Gastroesophageal sphincter (tissue), 4 donors: ENCODE measurements around the gene SRD5A2. TPM values are rescaled to one million over a fixed set of nuclear protein-coding genes. Genes with fewer than 3 reads are reported as not detected.

Experiments used
- ATAC-seq: fragments of 150-250 bp; one replicate; pipeline ENCODE4 v1.9.1; 2016; ENCODE audit warnings: mild to moderate bottlenecking, moderate library complexity
- H3K27ac ChIP-seq, 4 donors: fragments of 200-600 bp; sonication (generic) in 3 of 4; 1 replicate in 3 of 4; 2 replicates in 1 of 4; pipeline ENCODE4 v1.5.1; 2016 to 2019
- H3K27me3 ChIP-seq: fragments of 200-600 bp; sonication (generic); one replicate; pipeline ENCODE4 v1.5.1; 2019
- H3K36me3 ChIP-seq, 2 donors: fragments of 200-600 bp; sonication (generic); one replicate each; pipeline ENCODE4 v1.5.1; 2019; ENCODE audit warnings: control low read depth in 1 of 2
- H3K4me1 ChIP-seq, 3 donors: fragments of 200-600 bp; sonication (generic); 1 replicate in 2 of 3; 2 replicates in 1 of 3; pipeline ENCODE4 v1.5.1; 2016 to 2019; ENCODE audit warnings: control low read depth in 2 of 3
- H3K4me3 ChIP-seq, 2 donors: fragments of 200-600 bp; sonication (generic); one replicate each; pipeline ENCODE4 v1.5.1; 2019; ENCODE audit warnings: mild to moderate bottlenecking in 1 of 2, moderate library complexity in 1 of 2
- H3K9me3 ChIP-seq, 3 donors: fragments of 200-600 bp; sonication (generic); one replicate each; pipeline ENCODE4 v1.5.1; 2017 to 2019; ENCODE audit warnings: control low read depth in 2 of 3
- EP300 ChIP-seq: sonication (generic); formaldehyde crosslinking; IDR thresholded peaks from one replicate; pipeline ENCODE4 v1.6.1; 2017; ENCODE audit warnings: antibody characterized with exemption, mild to moderate bottlenecking
- POLR2A ChIP-seq, 2 donors: fragments of 450-650 bp; IDR thresholded peaks; one replicate each; pipeline ENCODE4 v1.6.1; 2017; ENCODE audit warnings: antibody characterized with exemption in 2 of 2, mild to moderate bottlenecking in 2 of 2, moderate library complexity in 1 of 2
- POLR2AphosphoS5 ChIP-seq: sonication (generic); formaldehyde crosslinking; IDR thresholded peaks from one replicate; pipeline ENCODE4 v1.6.1; 2017; ENCODE audit warnings: antibody characterized with exemption
- WGBS, 2 donors: methylation state at CpG; one replicate each; pipeline ENCODE4 v1.1.5; 2018; ENCODE audit warnings: low coverage in 1 of 2; 5-methylcytosine and 5-hydroxymethylcytosine counted together
- total RNA-seq, 4 donors: library from RNA; depleted of rRNA; stranded (reverse); fragments of >200 nt; gene quantifications; one replicate each; pipeline ENCODE4 v1.1.0, GENCODE V29; 2016
- TF ChIP-seq, protein P1 (sequence below), 4 experiments: fragments of 200-600 bp in 2 of 4; fragments of 450-650 bp in 2 of 4; sonication (generic) in 1 of 4; IDR thresholded peaks; one replicate each; pipeline ENCODE4 v1.5.1; 2017 to 2019; ENCODE audit warnings: antibody characterized with exemption in 4 of 4, mild to moderate bottlenecking in 2 of 4, moderate library complexity in 2 of 4

SRD5A2 gene
- total RNA-seq, 4 donors from 2014 or later = not detected

- no peak overlapping the region for H3K27ac ChIP-seq
- ATAC-seq = no peak
- no peaks in the 10 kb centered on the region for H3K36me3 ChIP-seq
- no peaks in the 10 kb centered on the region for H3K9me3 ChIP-seq
- WGBS, 2 donors = 70 to 83% methylated on average over 2 of the region's 2 CpGs
- H3K4me1 ChIP-seq = no peaks in the 10 kb centered on the region
- peaks cover 21% of the 10 kb centered on the region for H3K27me3 ChIP-seq
- TF ChIP-seq POLR2AphosphoS5 (no peak), POLR2A (IDR thresholded peaks at IDR 0.05) (no peak), EP300 (no peak)
- TF ChIP-seq, protein P1, sequence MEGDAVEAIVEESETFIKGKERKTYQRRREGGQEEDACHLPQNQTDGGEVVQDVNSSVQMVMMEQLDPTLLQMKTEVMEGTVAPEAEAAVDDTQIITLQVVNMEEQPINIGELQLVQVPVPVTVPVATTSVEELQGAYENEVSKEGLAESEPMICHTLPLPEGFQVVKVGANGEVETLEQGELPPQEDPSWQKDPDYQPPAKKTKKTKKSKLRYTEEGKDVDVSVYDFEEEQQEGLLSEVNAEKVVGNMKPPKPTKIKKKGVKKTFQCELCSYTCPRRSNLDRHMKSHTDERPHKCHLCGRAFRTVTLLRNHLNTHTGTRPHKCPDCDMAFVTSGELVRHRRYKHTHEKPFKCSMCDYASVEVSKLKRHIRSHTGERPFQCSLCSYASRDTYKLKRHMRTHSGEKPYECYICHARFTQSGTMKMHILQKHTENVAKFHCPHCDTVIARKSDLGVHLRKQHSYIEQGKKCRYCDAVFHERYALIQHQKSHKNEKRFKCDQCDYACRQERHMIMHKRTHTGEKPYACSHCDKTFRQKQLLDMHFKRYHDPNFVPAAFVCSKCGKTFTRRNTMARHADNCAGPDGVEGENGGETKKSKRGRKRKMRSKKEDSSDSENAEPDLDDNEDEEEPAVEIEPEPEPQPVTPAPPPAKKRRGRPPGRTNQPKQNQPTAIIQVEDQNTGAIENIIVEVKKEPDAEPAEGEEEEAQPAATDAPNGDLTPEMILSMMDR (IDR thresholded peaks at IDR 0.05) = no peak
- H3K4me3 ChIP-seq = no peak overlapping the region
Observed at GRCh38 chr2:31535768-31536167, 45.0 kb downstream of the SRD5A2 start.

- TF ChIP-seq POLR2AphosphoS5 (no peak), EP300 (no peak), POLR2A (IDR thresholded peaks at IDR 0.05) (no peak)
- TF ChIP-seq, protein P1 (IDR thresholded peaks at IDR 0.05) = no peak
- no peaks in the 10 kb centered on the region for H3K4me1 ChIP-seq
- H3K36me3 ChIP-seq = no peaks in the 10 kb centered on the region
- WGBS, 2 donors = 100% methylated on average over 1 of the region's 1 CpG; no CpG with 5 or more reads in 1 of the 2 donors
- no peaks in the 10 kb centered on the region for H3K9me3 ChIP-seq
- no peak for ATAC-seq
- H3K27me3 ChIP-seq = peaks cover 21% of the 10 kb centered on the region
- no peak overlapping the region for H3K4me3 ChIP-seq
- H3K27ac ChIP-seq = no peak overlapping the region
Observed at GRCh38 chr2:31534636-31535035, 46.1 kb downstream of the SRD5A2 start.

DNA sequence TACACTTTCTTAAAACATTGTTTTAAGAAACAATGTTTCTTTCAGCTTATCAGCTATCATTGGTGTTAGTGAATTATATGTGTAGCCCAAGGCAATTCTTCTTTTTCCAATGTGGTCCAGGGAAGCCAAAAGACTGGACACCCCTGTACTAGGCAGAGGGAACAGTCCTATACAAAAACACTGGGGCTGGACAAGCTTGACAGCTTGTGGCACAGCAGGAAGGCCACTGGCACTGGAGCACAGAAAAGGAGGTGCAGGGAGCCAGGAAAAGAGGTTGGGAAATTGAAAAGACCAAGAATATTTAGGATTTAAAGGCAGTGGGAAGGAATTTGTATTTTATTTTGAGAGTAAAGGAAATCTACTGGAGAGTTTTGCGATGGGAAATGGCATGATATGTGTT lies 47.7 kb downstream of the SRD5A2 start:
- 77% methylated on average over 1 of the region's 1 CpG; no CpG with 5 or more reads in 1 of the 2 donors for WGBS, 2 donors
- no peak for ATAC-seq
- H3K9me3 ChIP-seq = no peaks in the 10 kb centered on the region
- no peaks in the 10 kb centered on the region for H3K36me3 ChIP-seq
- peaks cover 16% of the 10 kb centered on the region for H3K27me3 ChIP-seq
- TF ChIP-seq POLR2A (IDR thresholded peaks at IDR 0.05) (no peak), POLR2AphosphoS5 (no peak), EP300 (no peak)
- TF ChIP-seq, protein P1 (IDR thresholded peaks at IDR 0.05) = no peak
- no peak overlapping the region for H3K4me3 ChIP-seq
- H3K4me1 ChIP-seq = no peaks in the 10 kb centered on the region
- no peak overlapping the region for H3K27ac ChIP-seq

- 96 to 100% methylated on average over 1 to 4 of the region's 5 CpGs for WGBS, 2 donors
- H3K36me3 ChIP-seq = no peaks in the 10 kb centered on the region
- no peaks in the 10 kb centered on the region for H3K4me1 ChIP-seq
- TF ChIP-seq POLR2AphosphoS5 (no peak), EP300 (no peak), POLR2A (IDR thresholded peaks at IDR 0.05) (no peak)
- TF ChIP-seq, protein P1 (IDR thresholded peaks at IDR 0.05) = no peak
- ATAC-seq = no peak
- H3K9me3 ChIP-seq = no peaks in the 10 kb centered on the region
- H3K27ac ChIP-seq = no peak overlapping the region
- no peak overlapping the region for H3K4me3 ChIP-seq
- H3K27me3 ChIP-seq = peaks cover 16% of the 10 kb centered on the region
Observed at GRCh38 chr2:31531101-31531500, 49.6 kb downstream of the SRD5A2 start.

DNA sequence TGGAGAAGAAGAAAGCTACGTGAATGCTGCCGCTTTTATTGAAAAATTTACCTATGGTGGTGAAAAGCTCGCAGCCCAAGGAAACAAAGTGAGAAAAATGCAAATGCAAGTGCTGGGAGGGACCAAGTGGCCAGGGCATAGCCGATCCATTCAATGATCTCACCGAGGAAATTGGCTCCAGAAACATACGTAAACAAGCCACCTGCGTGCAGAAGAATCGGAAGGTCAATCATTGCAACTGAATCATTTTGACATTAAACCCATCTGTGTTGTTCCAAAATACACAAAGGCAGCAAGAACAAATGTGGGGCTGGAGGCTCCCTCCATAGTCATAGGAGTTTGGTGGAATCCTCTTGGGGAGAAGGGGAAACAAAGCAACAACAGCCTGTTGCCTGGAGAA lies 51.5 kb downstream of the SRD5A2 start:
- no peaks in the 10 kb centered on the region for H3K9me3 ChIP-seq
- TF ChIP-seq POLR2AphosphoS5 (no peak), EP300 (no peak), POLR2A (IDR thresholded peaks at IDR 0.05) (no peak)
- TF ChIP-seq, protein P1 (IDR thresholded peaks at IDR 0.05) = no peak
- no peaks in the 10 kb centered on the region for H3K4me1 ChIP-seq
- H3K27me3 ChIP-seq = peaks cover 11% of the 10 kb centered on the region
- H3K27ac ChIP-seq = no peak overlapping the region
- ATAC-seq = no peak
- H3K36me3 ChIP-seq = no peaks in the 10 kb centered on the region
- H3K4me3 ChIP-seq = no peak overlapping the region
- 75 to 80% methylated on average over 8 of the region's 8 CpGs for WGBS, 2 donors
